Astrocyte of the cerebellum (primary cell): ENCODE data around the gene ZNF776.
"Not testable (repeated sequence)": the region's sequence is repeated elsewhere in the genome, so short reads cannot be mapped to it uniquely, and the experiment has no call there.

ENCODE experiments used
- DNase-seq: peaks from one replicate; pipeline ENCODE4 v3.0.0-alpha.2; 2011; ENCODE audit warnings: low read depth
- H3K4me3 ChIP-seq: 2 replicates; pipeline ENCODE4 v1.5.1; 2011; ENCODE audit warnings: mild to moderate bottlenecking, low read depth, low read length, moderate library complexity
- in situ Hi-C: cut with HindIII; loops from 2 replicates; pipeline ENCODE4 v1.10.0; 2017; ENCODE audit warnings: low sequenced_read_pairs
- TF ChIP-seq, protein P1 (sequence below): IDR thresholded peaks from 2 replicates; pipeline ENCODE4 v1.5.1; 2012; ENCODE audit warnings: low read length, low read depth, moderate library complexity, mild to moderate bottlenecking; ENCODE audit errors: missing control alignments

The ZNF776 gene

DNA sequence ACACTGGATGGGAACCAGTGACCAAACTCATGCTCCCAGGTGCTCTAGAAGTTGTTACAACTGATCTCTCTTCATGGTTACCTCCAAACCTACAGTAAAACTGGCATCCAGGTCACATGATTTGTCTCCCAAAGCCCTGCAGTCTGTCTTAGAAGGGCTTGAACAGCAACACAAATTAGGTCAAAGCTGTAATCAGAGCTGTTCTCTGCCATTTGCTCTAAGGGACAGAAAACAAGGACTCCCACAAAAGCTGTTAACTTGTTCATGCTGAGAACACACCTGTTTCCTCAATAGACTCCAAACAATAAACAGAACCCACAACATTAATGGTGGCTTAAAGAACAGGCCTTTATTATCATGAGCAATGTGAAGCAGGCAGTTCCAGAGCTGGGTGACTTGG, 27.2 kb upstream of the ZNF776 start:
- no peak overlapping the region for H3K4me3 ChIP-seq
- TF ChIP-seq, protein P1, sequence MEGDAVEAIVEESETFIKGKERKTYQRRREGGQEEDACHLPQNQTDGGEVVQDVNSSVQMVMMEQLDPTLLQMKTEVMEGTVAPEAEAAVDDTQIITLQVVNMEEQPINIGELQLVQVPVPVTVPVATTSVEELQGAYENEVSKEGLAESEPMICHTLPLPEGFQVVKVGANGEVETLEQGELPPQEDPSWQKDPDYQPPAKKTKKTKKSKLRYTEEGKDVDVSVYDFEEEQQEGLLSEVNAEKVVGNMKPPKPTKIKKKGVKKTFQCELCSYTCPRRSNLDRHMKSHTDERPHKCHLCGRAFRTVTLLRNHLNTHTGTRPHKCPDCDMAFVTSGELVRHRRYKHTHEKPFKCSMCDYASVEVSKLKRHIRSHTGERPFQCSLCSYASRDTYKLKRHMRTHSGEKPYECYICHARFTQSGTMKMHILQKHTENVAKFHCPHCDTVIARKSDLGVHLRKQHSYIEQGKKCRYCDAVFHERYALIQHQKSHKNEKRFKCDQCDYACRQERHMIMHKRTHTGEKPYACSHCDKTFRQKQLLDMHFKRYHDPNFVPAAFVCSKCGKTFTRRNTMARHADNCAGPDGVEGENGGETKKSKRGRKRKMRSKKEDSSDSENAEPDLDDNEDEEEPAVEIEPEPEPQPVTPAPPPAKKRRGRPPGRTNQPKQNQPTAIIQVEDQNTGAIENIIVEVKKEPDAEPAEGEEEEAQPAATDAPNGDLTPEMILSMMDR = no peak
- in situ Hi-C loops = no loop called here
- no peak for DNase-seq

DNA sequence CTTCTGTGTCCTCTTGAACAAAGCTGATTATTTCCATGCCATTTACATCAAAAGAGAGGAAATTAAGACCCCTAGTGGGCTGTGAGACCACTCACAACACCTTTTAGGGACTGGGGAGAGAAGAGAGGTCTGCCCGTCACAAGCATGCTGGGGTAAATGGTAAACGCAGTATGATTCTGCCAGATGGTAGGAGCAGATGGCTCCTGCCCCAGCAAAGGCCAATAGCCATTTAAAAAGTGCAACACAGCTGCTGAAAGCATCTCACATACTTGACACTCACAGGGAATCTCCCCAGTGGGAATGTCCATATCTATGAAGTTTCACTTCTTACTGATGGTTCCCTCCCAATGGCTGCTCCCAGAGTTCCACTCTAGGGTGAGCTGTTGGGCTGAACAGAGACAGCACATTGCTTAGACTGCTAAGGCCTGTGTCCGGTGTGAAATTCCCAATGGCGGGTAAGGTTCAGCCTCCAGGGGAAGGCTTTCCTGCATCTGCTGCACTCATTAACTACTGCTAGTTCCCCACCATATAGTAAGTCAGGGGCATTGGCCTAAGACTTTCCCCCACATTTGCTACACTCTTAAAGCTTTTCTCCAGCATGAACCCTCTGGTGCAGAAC, 26.6 kb upstream of the ZNF776 start:
- no peak for DNase-seq
- H3K4me3 ChIP-seq = no peak overlapping the region
- in situ Hi-C loops = no loop called here
- TF ChIP-seq, protein P1 = no peak

DNA sequence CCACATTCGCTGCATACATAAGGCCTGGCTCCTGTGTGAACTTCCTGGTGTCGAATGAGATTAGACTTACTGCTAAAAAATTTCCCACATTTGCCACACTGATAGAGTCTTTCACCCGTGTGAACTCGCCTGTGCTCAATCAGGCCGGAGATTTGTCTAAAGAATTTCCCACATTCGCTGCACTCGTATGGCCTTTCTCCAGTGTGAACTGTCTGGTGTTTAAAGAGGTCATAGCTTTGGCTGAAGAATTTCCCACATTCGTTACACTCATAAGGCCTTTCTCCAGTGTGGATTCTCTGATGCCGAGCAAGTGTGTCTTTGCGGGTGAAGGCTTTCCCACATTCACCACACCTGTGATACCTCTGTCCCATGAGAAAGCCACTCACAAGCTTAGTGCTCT, 25.7 kb upstream of the ZNF776 start:
- no peak for DNase-seq
- in situ Hi-C loops = no loop called here
- TF ChIP-seq, protein P1 = no peak
- H3K4me3 ChIP-seq = no peak overlapping the region

DNA sequence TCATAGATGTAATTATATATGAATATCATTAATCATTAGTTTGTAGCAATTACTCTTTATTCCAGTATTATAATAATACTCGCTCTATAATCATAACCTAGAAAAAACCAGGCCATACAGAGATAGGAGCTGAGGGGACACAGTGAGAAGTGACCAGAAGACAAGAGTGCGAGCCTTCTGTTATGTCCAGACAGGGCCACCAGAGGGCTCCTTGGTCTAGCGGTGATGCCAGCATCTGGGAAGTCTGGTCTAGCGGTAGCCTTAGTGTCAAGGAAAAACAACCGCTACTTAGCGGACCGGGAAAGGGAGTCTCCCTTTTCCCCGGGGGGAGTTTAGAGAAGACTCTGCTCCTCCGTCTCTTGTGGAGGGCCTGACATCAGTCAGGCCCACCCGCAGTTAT, 8.3 kb upstream of the ZNF776 start:
- H3K4me3 ChIP-seq, in situ Hi-C loops, DNase-seq: not testable (repeated sequence)
- TF ChIP-seq, protein P1 = peak; percentile 47

DNA sequence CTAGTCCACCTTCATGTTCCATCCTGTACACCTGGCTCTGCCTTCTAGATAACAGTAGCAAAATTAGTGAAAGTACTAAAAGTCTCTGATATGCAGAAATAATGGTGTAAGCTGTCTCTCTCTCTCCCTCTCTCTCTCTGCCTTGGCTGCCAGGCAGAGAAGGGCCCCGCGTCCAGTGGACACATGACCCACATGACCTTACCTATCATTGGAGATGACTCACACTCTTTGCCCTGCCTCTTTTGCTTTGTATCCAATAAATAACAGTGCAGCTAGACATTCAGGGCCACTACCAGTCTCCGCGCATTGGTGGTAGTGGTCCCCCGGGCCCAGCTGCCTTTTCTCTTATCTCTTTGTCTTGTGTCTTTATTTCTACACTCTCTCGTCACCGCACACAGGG, 7.8 kb upstream of the ZNF776 start:
- H3K4me3 ChIP-seq, DNase-seq, in situ Hi-C loops: not testable (repeated sequence)

DNA sequence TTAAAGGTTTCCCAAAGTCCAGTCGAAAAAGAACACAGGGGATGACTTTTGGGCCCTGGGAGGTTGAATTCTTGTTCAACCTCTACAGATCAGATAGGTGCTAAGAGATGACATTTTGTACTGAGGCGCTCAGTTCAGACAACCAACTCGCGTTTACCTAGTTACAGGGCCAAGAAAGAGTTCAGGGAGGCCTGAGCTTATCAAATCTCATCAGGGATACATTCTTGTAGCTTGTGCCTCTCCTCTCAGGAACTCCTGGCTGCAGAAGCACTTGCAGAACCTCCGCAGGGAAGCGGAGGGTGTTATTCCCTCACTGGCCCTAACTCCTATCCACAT, 825 bp downstream of the ZNF776 start:
- in situ Hi-C loops = no loop called here
- no peak for DNase-seq
- TF ChIP-seq, protein P1 = no peak
- peak overlapping the region; percentile 96 for H3K4me3 ChIP-seq

DNA sequence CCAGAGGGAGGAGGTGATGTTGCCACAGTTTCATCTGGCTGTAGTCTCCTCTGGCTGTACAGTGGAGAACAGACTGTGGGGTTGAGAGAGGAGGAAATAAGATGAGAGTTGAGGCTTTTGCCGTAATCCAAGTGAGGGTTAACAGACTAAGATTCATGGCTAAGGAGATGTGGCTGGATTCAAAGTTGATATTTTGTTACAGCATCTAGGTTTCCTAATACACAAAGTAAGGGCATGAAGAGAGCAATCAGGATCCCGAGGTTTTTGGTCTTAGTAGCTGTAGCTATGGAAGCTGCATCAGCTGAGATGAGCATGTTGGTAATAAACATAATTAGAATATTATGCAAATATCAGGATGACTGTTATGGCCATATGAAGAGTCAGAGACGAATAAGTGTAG, 1.4 kb downstream of the ZNF776 start:
- H3K4me3 ChIP-seq = peak overlapping the region; percentile 96

More for the DNA sequence above, 1.4 kb downstream of the ZNF776 start:
- TF ChIP-seq, protein P1 = no peak
- in situ Hi-C loops = no loop called here
- DNase-seq = no peak
